HG02571 (cell line): ENCODE data around the gene ALPL.
"Not testable (repeated sequence)": the region's sequence is repeated elsewhere in the genome, so short reads cannot be mapped to it uniquely, and the experiment has no call there.

Source experiments
- ATAC-seq: cut with Tn5 transposase; IDR thresholded peaks from one replicate; pipeline ENCODE4 v1.9.1; 2021; ENCODE audit warnings: mild to moderate bottlenecking, moderate library complexity; ENCODE audit not compliant: unreplicated experiment

The ALPL gene

GRCh38 chr1:21507511-21508270, 1.5 kb upstream of the ALPL start:
- ATAC-seq, result no peak

GRCh38 chr1:21508580-21509350, 458 bp upstream of the ALPL start:
- ATAC-seq, result no peak

DNA sequence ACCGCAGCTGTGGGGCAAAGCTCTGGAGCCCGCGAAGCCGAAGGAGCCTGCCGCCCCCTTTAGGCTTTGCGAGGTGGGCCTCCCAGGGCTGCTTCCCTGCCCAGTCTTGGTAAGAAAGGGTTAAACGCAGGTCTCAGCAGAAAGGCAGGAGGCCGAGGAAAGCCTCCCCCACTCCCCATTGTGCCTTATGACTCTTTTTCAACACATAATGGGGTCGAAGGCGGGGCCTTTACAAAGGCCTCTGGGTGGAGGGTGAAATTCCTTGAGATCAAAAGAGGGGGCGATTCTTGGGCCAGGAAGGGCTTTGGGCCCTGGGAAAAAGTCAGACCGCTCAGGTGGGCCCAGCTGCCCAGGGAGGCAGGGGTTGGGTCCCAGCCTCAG, 880 bp downstream of the ALPL start:
- ATAC-seq, result no peak

- ATAC-seq, result no peak
These were observed 1.8 kb downstream of the ALPL start for GRCh38 chr1:21510885-21511578.

- no peak for ATAC-seq
These were observed 2.6 kb downstream of the ALPL start for GRCh38 chr1:21511579-21512522.

- ATAC-seq, result no peak
These were observed 5.0 kb downstream of the ALPL start for GRCh38 chr1:21514245-21514644.

DNA sequence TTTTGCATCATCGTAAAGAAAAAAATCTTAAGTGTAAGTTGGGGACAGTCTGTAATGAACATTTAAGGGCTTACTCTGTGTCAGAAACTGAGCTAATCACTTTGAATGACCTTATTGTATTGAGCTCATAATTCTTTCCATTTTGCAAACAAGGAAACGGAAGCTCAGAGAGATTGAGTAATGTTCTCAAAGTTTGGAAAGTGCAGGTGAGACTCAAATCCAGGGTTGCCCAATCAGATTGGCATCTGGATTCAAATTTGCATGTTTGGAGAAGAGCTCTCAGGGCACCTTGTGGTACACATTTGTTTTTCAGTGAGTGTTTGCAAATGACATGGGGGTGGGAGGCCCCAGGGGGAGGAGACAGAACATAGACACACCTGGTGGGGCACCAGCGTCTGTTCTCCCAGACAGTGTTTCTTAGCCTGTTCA, 8.0 kb downstream of the ALPL start:
- no peak for ATAC-seq

DNA sequence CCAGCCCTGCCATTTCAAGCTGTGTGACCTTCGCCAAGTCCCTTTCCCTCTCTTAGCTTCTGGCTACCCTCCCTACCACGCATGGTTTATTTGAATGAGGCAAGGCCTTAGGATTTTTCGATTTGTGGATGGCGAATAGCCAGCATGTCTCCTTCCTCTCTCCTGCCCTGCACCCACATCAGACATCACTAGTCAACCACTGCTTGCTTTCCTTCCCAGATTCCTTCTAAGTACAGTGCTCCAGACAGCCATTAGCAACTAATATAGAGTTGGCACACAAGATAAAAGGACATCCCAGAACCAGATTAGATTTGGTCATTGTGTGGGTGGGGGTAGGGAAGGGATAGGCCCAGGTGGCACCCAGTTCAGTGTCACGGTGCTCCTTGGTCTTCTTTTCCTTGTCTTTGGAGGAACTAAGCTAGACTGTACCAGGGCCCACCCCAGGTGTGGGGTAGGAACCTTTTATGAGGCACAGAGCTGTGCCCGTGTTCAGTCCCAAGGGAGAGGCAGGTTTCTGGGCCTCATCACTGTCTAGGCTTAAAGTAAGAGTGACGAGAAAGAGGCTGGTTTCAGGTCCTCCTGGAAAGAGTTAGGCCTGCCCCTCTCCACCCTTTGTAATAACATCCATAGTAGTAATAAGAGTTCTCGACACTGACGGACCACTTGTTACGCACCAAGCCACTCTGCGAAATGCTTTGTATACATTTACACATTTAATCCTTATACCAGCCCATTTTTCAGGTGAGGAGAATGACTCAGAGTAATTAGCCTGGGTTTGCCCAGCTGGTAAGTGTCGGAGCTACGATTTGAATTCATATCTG, 8.6 kb downstream of the ALPL start:
- ATAC-seq, result no peak

- no peak for ATAC-seq
These were observed 9.7 kb downstream of the ALPL start for GRCh38 chr1:21518774-21519455.

GRCh38 chr1:21519486-21520070, 10.4 kb downstream of the ALPL start:
- not testable (repeated sequence) for ATAC-seq

- no peak for ATAC-seq
These were observed 11.9 kb downstream of the ALPL start for GRCh38 chr1:21520899-21521716.

DNA sequence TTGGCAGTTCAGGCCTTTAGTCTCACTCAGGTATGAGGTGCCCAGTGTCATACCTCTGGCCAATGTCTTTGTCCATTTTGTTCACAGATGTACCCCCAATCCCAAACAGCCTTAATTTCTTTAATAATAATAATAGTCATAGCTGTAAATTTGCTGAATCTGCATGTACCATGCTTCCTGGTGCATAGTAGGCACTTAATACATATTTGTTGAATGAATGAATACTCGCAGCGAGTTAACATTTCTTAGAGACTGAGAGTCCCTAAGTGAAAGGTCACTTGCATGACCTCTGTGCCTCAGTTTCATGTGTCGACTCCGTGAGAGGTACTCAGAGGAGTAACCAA, 12.5 kb downstream of the ALPL start:
- no peak for ATAC-seq

DNA sequence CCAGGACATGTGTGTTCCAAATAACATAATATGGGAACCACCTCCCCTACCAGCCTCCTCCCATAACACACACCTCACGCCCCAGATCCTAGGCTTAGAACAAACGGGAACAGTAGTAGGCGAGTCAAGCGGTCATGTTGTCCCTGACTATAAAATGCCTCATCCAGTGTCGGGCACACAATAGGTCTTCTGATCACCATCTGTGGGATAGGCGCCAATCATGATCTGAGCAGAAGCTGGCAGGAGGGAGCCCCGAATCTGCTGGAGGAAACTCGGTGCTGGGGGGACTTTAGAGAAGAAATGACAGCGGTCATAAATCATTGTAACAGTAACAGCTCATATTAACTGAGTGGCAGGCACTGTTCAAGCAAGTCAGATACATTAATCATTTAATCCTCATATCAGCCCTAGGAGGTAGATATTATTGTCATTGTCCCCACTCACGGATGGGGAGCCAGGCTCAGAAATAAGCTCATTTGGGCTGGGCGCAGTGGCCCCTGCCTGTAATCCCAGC, 13.4 kb downstream of the ALPL start:
- ATAC-seq, result no peak

DNA sequence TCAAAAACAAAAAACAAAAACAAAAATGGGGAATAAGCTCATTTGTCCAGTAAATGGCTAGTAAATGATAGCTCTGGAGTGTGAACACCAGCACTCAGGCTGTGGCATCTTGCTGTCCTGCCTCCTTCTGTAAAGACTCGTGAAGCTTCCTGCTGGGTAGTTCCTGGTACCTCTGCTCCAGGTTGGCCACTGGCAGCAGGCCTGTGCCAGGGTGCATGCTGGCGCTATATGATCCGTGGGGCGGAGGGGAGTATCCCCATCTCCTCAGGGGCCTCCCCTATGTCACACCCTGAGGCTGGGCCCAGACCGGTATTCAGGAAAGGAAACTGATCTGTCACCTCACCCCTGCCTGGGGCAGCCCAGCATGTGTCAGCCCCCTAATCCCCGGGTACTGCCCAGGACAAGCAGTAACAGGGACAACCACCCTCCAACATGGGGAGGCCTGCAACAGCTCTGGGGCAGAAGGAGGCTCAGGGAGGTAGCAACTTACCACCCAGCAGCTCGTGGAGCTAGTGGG, 14.1 kb downstream of the ALPL start:
- ATAC-seq, result no peak

- ATAC-seq, result no peak
These were observed 15.0 kb downstream of the ALPL start for GRCh38 chr1:21524220-21524619.

- ATAC-seq, result no peak
These were observed 15.6 kb downstream of the ALPL start for GRCh38 chr1:21524686-21525339.

DNA sequence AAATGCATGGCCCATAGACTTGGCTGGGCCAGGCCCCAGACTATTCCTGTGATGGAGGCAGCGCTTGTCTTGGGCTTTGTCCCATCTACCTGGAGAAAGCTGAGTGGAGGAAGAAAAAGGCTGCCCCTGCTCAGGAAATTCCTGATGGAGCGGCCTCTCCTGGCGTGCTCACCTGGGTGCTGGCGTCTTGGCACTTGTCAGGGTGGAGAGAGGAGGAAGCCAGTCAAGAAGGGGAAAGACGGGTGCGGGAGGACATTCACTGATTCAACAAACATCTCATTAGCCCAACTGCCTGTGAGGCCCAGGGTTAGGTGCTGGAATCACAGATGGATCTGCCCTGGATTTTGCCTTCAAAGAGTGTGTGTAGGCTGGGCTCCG, 16.1 kb downstream of the ALPL start:
- ATAC-seq, result no peak
